K562 (cell line): ENCODE results near the gene FAM120AOS. TPM values are rescaled to one million over a fixed set of nuclear protein-coding genes. Genes with fewer than 3 reads are reported as not detected.

ENCODE experiments used
- ARNT ChIP-seq, 2 experiments: fragments of 450-650 bp; IDR thresholded peaks; 2 replicates each; pipeline ENCODE4 v1.6.1; 2016; ENCODE audit warnings: mild to moderate bottlenecking in 1 of 2
- CREM ChIP-seq: IDR thresholded peaks from 2 replicates; pipeline ENCODE4 v1.6.1; 2014; ENCODE audit warnings: antibody characterized with exemption, low read depth
- DDX20 ChIP-seq: fragments of 450-650 bp; IDR thresholded peaks from 2 replicates; pipeline ENCODE4 v1.6.1; 2016; ENCODE audit warnings: missing genetic modification characterization, low read depth, mild to moderate bottlenecking, missing compliant biosample characterization, moderate library complexity
- ELF2 ChIP-seq: fragments of 250-450 bp; sonication (Bioruptor Pico); IDR thresholded peaks from 2 replicates; pipeline ENCODE4 v1.5.0; 2021; ENCODE audit warnings: mild to moderate bottlenecking
- FIP1L1 ChIP-seq: fragments of 200-400 bp; formaldehyde crosslinking; IDR thresholded peaks from 2 replicates; pipeline ENCODE4 v1.6.1; 2018; ENCODE audit warnings: mild to moderate bottlenecking, low read depth, low read length; ENCODE audit not compliant: poor library complexity, severe bottlenecking
- FOXA3 ChIP-seq, 2 experiments: fragments of 450-650 bp in 1 of 2; sonication (generic) in 1 of 2; formaldehyde crosslinking; IDR thresholded peaks in 1 of 2; conservative IDR thresholded peaks in 1 of 2; 2 replicates each; pipeline versions ENCODE4 v1.4.0 to v1.8.0; 2020 to 2022; ENCODE audit warnings: mild to moderate bottlenecking in 2 of 2, missing genetic modification reagents in 1 of 2
- LARP7 ChIP-seq: fragments of 450-650 bp; IDR thresholded peaks from 2 replicates; pipeline ENCODE4 v1.6.1; 2016
- NRF1 ChIP-seq, 2 experiments: fragments of 450-650 bp; IDR thresholded peaks in 1 of 2; conservative IDR thresholded peaks in 1 of 2; 2 replicates each; pipeline ENCODE4 v1.6.1; 2014; ENCODE audit warnings: mild to moderate bottlenecking in 2 of 2
- OTX1 ChIP-seq: fragments of 450-650 bp; formaldehyde crosslinking; IDR thresholded peaks from 2 replicates; pipeline ENCODE4 v1.4.0; 2022; ENCODE audit warnings: mild to moderate bottlenecking
- PHF21A ChIP-seq: fragments of 450-650 bp; IDR thresholded peaks from 2 replicates; pipeline ENCODE4 v1.6.1; 2017; ENCODE audit warnings: low read depth, borderline replicate concordance
- SPI1 ChIP-seq: IDR thresholded peaks from 2 replicates; pipeline ENCODE4 v1.6.1; 2011; ENCODE audit warnings: low read depth, low read length, control low read depth, borderline replicate concordance
- ZBTB33 ChIP-seq: sonication (generic); formaldehyde crosslinking; IDR thresholded peaks from 2 replicates; pipeline ENCODE4 v1.8.1; 2023; ENCODE audit warnings: mild to moderate bottlenecking, missing genetic modification reagents
- ZBTB40 ChIP-seq, 2 experiments: fragments of 450-650 bp in 1 of 2; sonication (generic) in 1 of 2; formaldehyde crosslinking in 1 of 2; IDR thresholded peaks; 2 replicates each; pipeline versions ENCODE4 v1.7.1 to v1.9.0; 2016 to 2022; ENCODE audit warnings: inconsistent platforms in 1 of 2, mild to moderate bottlenecking in 1 of 2, missing genetic modification reagents in 1 of 2
- ZBTB43 ChIP-seq: sonication (generic); formaldehyde crosslinking; IDR thresholded peaks from 2 replicates; pipeline ENCODE4 v1.8.0; 2023; ENCODE audit warnings: mild to moderate bottlenecking, missing genetic modification reagents
- polyA plus RNA-seq, 8 experiments: library from polyadenylated mRNA; depleted of rRNA in 4 of 8; stranded (reverse) in 5 of 8; unstranded in 3 of 8; fragments of >200 nt; fragmentation: Nextera tagmentation in 2 of 8; fragmentation: Illumina TruSeq in 1 of 8; extraction: Ambion mirVana in 2 of 8; extraction: Trizol in 1 of 8; gene quantifications; 2 replicates each; pipeline versions ENCODE4 v1.2.1 to v1.2.3, GENCODE V29; 2011 to 2014; ENCODE audit warnings: inconsistent platforms in 1 of 8, missing spikeins in 1 of 8
- total RNA-seq, 7 experiments: library from RNA; depleted of rRNA in 6 of 7; stranded (reverse); fragments of >200 nt in 6 of 7; fragmentation: Illumina TruSeq in 2 of 7; extraction: Trizol in 2 of 7; gene quantifications; 2 replicates each; pipeline versions ENCODE4 v1.2.1 to v1.2.3, GENCODE V29; 2011 to 2021; ENCODE audit warnings: low replicate concordance in 1 of 7

FAM120AOS gene
- total and polyA plus RNA-seq, 9 of the 15 experiments (the other 6 are each of a cell fraction or from before 2014, with no cell fraction given): 18.8 to 53.4 (median 41.4) TPM

- no peak for TF ChIP-seq LARP7
- TF ChIP-seq FOXA3 (CRISPR knock-in tag; conservative IDR thresholded peaks at IDR 0.05 in 1 of 2, IDR thresholded peaks at IDR 0.05 in 1 of 2): no peak
- peak; percentile 62 for TF ChIP-seq CREM
- TF ChIP-seq ARNT (IDR thresholded peaks at IDR 0.05): 0 out of 4 replicates have a peak, but pooled peaks of 1 of the 2 experiments have one; percentile 18
- TF ChIP-seq SPI1: peak; percentile 95
- TF ChIP-seq ZBTB33: no peak
- TF ChIP-seq ELF2 (CRISPR knock-in tag): no peak
- no peak for TF ChIP-seq DDX20 (tag)
- peak; percentile 76 to 81 for TF ChIP-seq NRF1 (conservative IDR thresholded peaks at IDR 0.05 in 1 of 2, IDR thresholded peaks at IDR 0.05 in 1 of 2)
- TF ChIP-seq OTX1: 0 out of 2 replicates have a peak, but pooled peaks have one; percentile 54
- TF ChIP-seq ZBTB40 (IDR thresholded peaks at IDR 0.05): peak; percentile 91
- no peak for TF ChIP-seq ZBTB40 (CRISPR knock-in tag; IDR thresholded peaks at IDR 0.05)
- no peak for TF ChIP-seq ZBTB43 (CRISPR knock-in tag)
- TF ChIP-seq PHF21A: no peak
- no peak for TF ChIP-seq FIP1L1
These were observed at the start of gene FAM120AOS (continued) for GRCh38 chr9:93453047-93453914.
